GM12865 (cell line): ENCODE results near the gene RNF215.

Source experiments
- DNase-seq: peaks from one replicate; pipeline ENCODE4 v3.0.0; 2010; ENCODE audit warnings: low read depth
- H3K4me3 ChIP-seq: 2 replicates; pipeline ENCODE4 v1.5.1; 2011; ENCODE audit warnings: mild to moderate bottlenecking, low read depth, low read length, control low read depth
- TF ChIP-seq, protein P1 (sequence below): IDR thresholded peaks from 2 replicates; pipeline ENCODE4 v1.5.1; 2011; ENCODE audit warnings: low read length, control low read depth, low read depth, inconsistent platforms; ENCODE audit not compliant: insufficient read depth; ENCODE audit errors: missing control alignments

RNF215 gene

DNA sequence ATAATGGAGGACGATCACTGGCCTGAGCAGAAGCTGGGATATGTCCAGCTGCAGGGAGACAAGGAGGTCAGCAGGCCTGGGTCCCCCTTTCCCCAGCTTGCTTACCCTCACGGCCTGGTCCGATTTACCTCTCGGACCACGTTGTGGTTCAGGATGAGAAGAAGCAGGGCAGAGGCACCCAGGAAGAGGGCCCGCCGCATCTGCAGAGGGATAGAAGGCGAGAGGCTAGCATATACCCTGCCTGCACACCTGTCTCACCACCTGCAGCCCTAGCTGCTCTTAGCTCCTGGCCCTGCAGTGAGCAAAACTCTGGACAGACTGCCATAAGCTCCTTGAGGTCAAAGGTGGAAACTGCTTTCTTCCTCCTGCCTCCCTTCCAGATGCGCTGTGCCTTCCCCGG lies 1.3 kb downstream of the RNF215 start:
- DNase-seq = no peak
- TF ChIP-seq, protein P1, sequence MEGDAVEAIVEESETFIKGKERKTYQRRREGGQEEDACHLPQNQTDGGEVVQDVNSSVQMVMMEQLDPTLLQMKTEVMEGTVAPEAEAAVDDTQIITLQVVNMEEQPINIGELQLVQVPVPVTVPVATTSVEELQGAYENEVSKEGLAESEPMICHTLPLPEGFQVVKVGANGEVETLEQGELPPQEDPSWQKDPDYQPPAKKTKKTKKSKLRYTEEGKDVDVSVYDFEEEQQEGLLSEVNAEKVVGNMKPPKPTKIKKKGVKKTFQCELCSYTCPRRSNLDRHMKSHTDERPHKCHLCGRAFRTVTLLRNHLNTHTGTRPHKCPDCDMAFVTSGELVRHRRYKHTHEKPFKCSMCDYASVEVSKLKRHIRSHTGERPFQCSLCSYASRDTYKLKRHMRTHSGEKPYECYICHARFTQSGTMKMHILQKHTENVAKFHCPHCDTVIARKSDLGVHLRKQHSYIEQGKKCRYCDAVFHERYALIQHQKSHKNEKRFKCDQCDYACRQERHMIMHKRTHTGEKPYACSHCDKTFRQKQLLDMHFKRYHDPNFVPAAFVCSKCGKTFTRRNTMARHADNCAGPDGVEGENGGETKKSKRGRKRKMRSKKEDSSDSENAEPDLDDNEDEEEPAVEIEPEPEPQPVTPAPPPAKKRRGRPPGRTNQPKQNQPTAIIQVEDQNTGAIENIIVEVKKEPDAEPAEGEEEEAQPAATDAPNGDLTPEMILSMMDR = no peak
- no peak overlapping the region for H3K4me3 ChIP-seq

DNA sequence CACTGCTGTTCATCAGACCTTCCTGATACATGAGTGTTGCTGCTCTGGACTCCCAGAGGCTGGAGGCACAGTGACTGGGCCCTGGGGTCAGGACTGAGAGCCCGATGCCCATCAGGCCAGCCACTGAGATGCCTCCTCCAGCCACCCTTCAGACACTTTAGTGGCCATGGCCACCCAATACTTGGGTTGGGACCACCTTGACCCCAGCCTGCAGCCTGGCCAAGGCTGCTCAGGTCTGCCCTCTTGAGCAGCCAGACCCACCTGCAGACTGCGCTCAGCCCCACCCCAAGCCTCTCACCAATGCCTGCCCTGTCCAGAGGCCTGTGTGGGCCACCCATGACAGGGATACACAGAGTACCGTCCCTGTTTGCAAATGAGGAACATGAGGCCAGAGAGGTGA lies 4.2 kb downstream of the RNF215 start:
- no peak for DNase-seq
- TF ChIP-seq, protein P1 = no peak
- H3K4me3 ChIP-seq = no peak overlapping the region

DNA sequence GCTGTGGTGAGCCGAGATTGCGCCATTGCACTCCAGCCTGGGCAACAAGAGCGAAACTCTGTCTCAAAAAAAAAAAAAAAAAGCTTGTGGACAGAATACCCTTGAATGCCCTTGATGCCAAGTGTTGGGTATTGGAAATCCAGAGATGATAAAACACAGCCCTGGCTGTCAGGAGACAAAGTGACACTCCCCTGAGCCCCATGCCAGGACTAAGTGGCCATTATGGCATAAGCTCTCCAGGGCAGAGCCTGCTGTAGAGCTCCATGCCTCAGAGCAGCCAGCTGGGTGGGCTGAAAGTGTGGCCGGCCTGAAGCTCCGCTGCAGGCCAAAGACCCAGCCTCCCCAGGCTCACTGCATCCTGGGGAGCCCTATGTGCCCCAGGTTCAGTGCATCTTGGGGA lies 4.9 kb downstream of the RNF215 start:
- DNase-seq = no peak
- no peak overlapping the region for H3K4me3 ChIP-seq
- TF ChIP-seq, protein P1 = no peak

DNA sequence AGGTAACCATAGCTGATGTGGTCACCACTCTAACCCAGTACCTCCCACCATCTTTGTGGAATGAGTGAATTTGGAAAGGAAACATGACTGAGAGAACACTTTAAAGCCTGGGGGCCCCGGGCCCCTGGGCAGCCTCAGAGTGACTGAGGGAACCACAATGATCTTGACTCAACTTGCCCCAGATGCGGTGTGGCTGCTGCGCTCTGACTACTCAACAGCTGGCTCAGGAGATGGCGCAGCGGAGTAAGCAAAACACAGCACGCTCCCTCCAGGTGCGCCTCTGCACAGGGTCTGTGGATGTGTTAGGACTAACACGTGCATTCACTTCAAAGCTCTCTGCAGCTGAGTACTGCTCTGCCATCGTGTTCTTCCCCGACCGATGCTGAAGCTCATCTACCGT lies 5.9 kb downstream of the RNF215 start:
- no peak overlapping the region for H3K4me3 ChIP-seq
- TF ChIP-seq, protein P1 = no peak
- DNase-seq = no peak

DNA sequence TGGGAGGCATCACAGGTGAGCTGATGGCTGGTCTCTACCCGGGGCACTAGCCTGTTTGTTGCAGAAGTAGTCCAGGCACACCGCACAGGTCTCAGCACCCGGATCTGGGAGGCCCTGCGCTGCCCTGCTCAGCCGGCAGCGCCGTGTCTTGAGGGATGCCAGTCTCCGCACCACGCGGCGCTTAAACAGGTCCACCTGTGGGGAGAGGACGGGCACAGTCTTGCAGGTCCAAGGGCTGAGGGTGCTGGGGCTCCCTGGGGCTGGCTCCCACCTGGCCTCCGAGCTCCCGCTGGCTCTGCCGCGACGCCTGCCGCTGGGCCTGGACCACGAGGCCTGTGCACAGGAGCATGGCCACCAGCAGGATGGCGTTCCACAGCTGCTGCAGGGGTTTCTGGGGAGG lies 7.2 kb downstream of the RNF215 start:
- no peak overlapping the region for H3K4me3 ChIP-seq
- TF ChIP-seq, protein P1 = no peak
- no peak for DNase-seq

DNA sequence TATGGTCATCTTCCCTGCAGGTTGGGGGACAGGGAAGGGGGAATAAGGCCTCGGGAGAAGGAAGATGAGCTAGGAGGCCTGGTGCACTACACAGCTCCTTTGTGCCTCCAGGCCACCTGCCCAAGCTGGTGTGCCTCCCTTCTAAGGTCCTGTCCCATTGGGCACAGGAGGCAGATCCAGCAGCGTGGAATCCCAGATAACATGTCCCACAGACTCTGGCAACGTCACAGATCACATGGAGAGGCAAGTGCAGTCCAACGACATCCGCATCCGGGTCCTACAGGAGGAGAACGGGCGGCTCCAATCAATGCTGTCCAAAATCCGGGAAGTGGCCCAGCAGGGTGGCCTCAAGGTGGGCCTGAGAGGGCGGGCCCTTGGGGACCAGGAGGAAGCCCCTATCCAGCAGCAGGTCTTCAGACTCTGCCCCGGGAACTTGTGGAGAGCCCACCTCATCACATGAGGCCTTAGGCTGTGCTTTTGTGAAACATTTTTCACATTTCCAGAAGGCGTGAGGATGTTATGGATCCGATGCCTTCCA lies 11.8 kb downstream of the RNF215 start:
- TF ChIP-seq, protein P1 = no peak
- no peak for DNase-seq
- no peak overlapping the region for H3K4me3 ChIP-seq

DNA sequence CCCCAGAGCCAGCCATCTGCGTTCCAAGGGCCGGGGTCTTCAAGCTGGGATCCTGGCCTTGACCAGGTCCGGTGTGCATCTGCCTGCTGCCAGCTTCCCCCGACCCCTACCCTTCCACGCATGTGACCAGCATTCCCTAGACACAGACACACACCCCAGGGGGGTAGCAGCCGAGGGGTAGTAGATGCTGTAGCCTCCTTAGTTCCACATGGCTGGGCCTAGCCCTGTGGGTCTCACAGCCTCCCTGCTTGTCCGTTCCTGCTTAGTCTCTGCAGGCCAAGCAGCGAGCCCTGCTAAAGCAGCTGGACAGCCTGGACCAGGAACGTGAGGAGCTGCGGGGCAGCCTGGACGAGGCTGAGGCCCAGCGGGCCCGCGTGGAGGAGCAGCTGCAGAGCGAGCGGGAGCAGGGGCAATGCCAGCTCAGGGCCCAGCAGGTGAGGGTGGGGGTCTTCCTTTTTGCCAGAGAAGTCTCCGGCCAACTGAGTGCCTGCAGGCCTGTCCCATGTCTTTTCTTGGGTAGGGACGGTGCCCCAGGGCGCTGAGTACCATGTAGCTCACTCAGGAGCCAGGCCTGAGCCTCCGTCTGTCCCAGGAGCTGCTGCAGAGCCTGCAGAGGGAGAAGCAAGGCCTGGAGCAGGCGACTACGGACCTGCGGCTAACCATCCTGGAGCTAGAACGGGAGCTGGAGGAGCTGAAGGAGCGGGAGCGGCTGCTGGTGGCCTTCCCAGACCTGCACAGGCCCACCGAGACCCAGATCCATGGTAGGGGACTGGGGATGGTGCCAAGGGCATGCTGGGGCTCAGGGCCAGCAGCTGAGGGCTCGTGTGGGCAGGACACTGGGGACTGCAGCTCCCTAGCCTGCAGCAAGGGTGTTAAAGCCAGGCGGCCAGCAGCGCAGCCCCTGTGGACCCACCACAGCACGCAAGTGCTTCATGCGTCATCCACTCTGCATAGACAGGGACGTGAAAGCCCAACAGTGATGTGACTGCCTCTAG lies 13.6 kb downstream of the RNF215 start:
- no peak for DNase-seq
- TF ChIP-seq, protein P1 = no peak
- no peak overlapping the region for H3K4me3 ChIP-seq
